WTC11 (cell line): ENCODE measurements around the gene TERT. TPM values are rescaled to one million over a fixed set of nuclear protein-coding genes. Genes with fewer than 3 reads are reported as not detected.

Experiments
- ATAC-seq: fragments of 200-7000 bp; cut with Tn5 transposase; 2 replicates; pipeline ENCODE4 v1.10.0; 2021; ENCODE audit warnings: mild to moderate bottlenecking, moderate library complexity
- CTCF ChIA-PET: fragments of 300-600 bp; sonication (Branson Sonifier 250); formaldehyde crosslinking; loops from one replicate; lab custom pipeline; 2021; ENCODE audit warnings: antibody characterized with exemption; lab: Charles Lee
- POLR2A ChIA-PET: fragments of 350-600 bp; sonication (Branson Sonifier 250); formaldehyde crosslinking; loops from one replicate; lab custom pipeline; 2021; ENCODE audit warnings: antibody characterized with exemption; lab: Charles Lee
- DNase-seq: peaks from one replicate; pipeline ENCODE4 v3.0.0; 2021; ENCODE audit warnings: low spot score
- H3K27ac Mint-ChIP-seq: 2 replicates; pipeline ENCODE4 v1.8.0; 2021; ENCODE audit warnings: mixed read lengths
- H3K27me3 Mint-ChIP-seq: 2 replicates; pipeline ENCODE4 v1.8.0; 2021; ENCODE audit warnings: low read depth, mild to moderate bottlenecking, moderate library complexity, mixed read lengths
- H3K36me3 Mint-ChIP-seq: 2 replicates; pipeline ENCODE4 v1.8.0; 2021; ENCODE audit warnings: mixed read lengths
- H3K4me1 Mint-ChIP-seq: 2 replicates; pipeline ENCODE4 v1.8.0; 2022; ENCODE audit warnings: mixed read lengths
- H3K4me3 Mint-ChIP-seq: 2 replicates; pipeline ENCODE4 v1.8.0; 2021; ENCODE audit warnings: mild to moderate bottlenecking, moderate library complexity, mixed read lengths
- H3K9me3 Mint-ChIP-seq: 2 replicates; pipeline ENCODE4 v1.8.0; 2021; ENCODE audit warnings: mixed read lengths
- ATF3 ChIP-seq: sonication (generic); formaldehyde crosslinking; conservative IDR thresholded peaks from 2 replicates; pipeline ENCODE4 v1.8.1; 2022; ENCODE audit warnings: mild to moderate bottlenecking, missing genetic modification reagents
- FOXP1 ChIP-seq: sonication (generic); formaldehyde crosslinking; IDR thresholded peaks from 2 replicates; pipeline ENCODE4 v1.8.0; 2022; ENCODE audit warnings: missing genetic modification reagents, mild to moderate bottlenecking, moderate library complexity, borderline replicate concordance
- GRHL2 ChIP-seq: fragments of 250-450 bp; sonication (Bioruptor Pico); IDR thresholded peaks from 2 replicates; pipeline ENCODE4 v1.8.0; 2022; ENCODE audit warnings: mild to moderate bottlenecking, moderate library complexity; ENCODE audit not compliant: insufficient replicate concordance, severe bottlenecking
- IRF2 ChIP-seq: sonication (generic); formaldehyde crosslinking; IDR thresholded peaks from 2 replicates; pipeline ENCODE4 v1.8.0; 2022; ENCODE audit warnings: low read depth, missing genetic modification reagents, borderline replicate concordance
- NFE2L1 ChIP-seq: sonication (generic); formaldehyde crosslinking; IDR thresholded peaks from 2 replicates; pipeline ENCODE4 v1.8.1; 2023; ENCODE audit warnings: missing genetic modification reagents
- PRRX2 ChIP-seq: fragments of 250-450 bp; sonication (Bioruptor Pico); IDR thresholded peaks from 2 replicates; pipeline ENCODE4 v1.8.0; 2021; ENCODE audit warnings: mild to moderate bottlenecking
- TCF7 ChIP-seq: sonication (generic); formaldehyde crosslinking; IDR thresholded peaks from 2 replicates; pipeline ENCODE4 v1.8.0; 2022; ENCODE audit warnings: mild to moderate bottlenecking, low read depth, missing genetic modification reagents, moderate library complexity
- TEAD4 ChIP-seq: sonication (generic); formaldehyde crosslinking; IDR thresholded peaks from 2 replicates; pipeline ENCODE4 v1.8.0; 2022; ENCODE audit warnings: mild to moderate bottlenecking, missing genetic modification reagents
- TP53 ChIP-seq: sonication (generic); formaldehyde crosslinking; IDR thresholded peaks from 2 replicates; pipeline ENCODE4 v1.8.1; 2023; ENCODE audit warnings: mild to moderate bottlenecking, missing genetic modification reagents
- ZMAT4 ChIP-seq: fragments of 250-450 bp; sonication (Bioruptor Pico); IDR thresholded peaks from 2 replicates; pipeline ENCODE4 v1.9.0; 2021; ENCODE audit warnings: mild to moderate bottlenecking
- ZNF138 ChIP-seq: sonication (generic); formaldehyde crosslinking; conservative IDR thresholded peaks from 2 replicates; pipeline ENCODE4 v1.8.1; 2022; ENCODE audit warnings: mild to moderate bottlenecking, moderate library complexity, missing genetic modification reagents
- ZNF232 ChIP-seq: sonication (generic); formaldehyde crosslinking; IDR thresholded peaks from 2 replicates; pipeline ENCODE4 v1.8.0; 2022; ENCODE audit warnings: mild to moderate bottlenecking, missing genetic modification reagents
- ZNF425 ChIP-seq: fragments of 250-450 bp; sonication (Bioruptor Pico); conservative IDR thresholded peaks from 2 replicates; pipeline ENCODE4 v1.9.0; 2021; ENCODE audit warnings: mild to moderate bottlenecking
- total RNA-seq: library from RNA; stranded (reverse); gene quantifications from 3 replicates; pipeline ENCODE4 v1.2.3, GENCODE V29; 2021
- TF ChIP-seq, protein P1 (sequence below): fragments of 200-600 bp; IDR thresholded peaks from 2 replicates; pipeline ENCODE4 v1.8.0; 2022; ENCODE audit warnings: antibody characterized with exemption
- TF ChIP-seq, protein P2 (sequence below): sonication (generic); formaldehyde crosslinking; IDR thresholded peaks from 2 replicates; pipeline ENCODE4 v1.8.1; 2022; ENCODE audit warnings: missing genetic modification reagents, borderline replicate concordance
- TF ChIP-seq, protein P3 (sequence below): fragments of 250-450 bp; sonication (Bioruptor Pico); IDR thresholded peaks from 2 replicates; pipeline ENCODE4 v1.9.0; 2021; ENCODE audit warnings: mild to moderate bottlenecking, borderline replicate concordance
- TF ChIP-seq, protein P4 (sequence below): sonication (generic); formaldehyde crosslinking; IDR thresholded peaks from 2 replicates; pipeline ENCODE4 v1.8.1; 2022; ENCODE audit warnings: low read depth, mild to moderate bottlenecking, moderate library complexity, missing genetic modification reagents, borderline replicate concordance
- TF ChIP-seq, protein P5 (sequence below): sonication (generic); formaldehyde crosslinking; IDR thresholded peaks from 2 replicates; pipeline ENCODE4 v1.8.1; 2023; ENCODE audit warnings: mild to moderate bottlenecking, missing genetic modification reagents

TERT gene
- total RNA-seq, 1 experiment from 2014 or later = 42.9 TPM

DNA sequence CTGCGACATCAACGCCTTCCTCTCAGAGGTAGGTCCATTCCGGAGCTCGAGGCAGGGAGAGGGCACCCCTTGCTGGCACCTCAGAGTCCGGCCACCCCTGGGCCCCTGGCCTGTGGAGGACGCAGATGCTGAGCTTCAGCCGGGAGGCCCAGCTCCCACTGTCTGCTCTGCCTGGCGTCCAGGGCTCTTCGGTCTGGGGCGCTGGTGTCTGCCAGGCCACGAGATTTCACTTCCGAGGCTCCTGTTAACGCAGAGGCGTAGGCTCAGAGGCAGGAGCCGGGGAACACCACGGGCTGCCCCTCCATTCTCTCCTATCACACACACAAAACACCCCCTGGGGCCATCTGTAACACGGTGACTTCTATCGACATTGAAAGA, 78.0 kb downstream of the TERT start:
- Mint-ChIP-seq H3K4me3 (no peak overlapping the region), H3K36me3 (no peaks in the 10 kb centered on the region), H3K4me1 (no peaks in the 10 kb centered on the region), H3K27me3 (no peaks in the 10 kb centered on the region; the same call in 1 of the 2 replicates), H3K9me3 (peaks cover 12% of the 10 kb centered on the region), H3K27ac (no peak overlapping the region)
- POLR2A ChIA-PET = interaction anchor here (0.5 kb wide), 1 partner anchor 989 kb away, joined by 5 read pairs; no protein-coding TSS in a partner anchor
- DNase-seq = no peak
- TF ChIP-seq TP53 (CRISPR knock-in tag) (no peak), ZNF232 (CRISPR knock-in tag) (no peak), IRF2 (CRISPR knock-in tag) (no peak), ZMAT4 (no peak)
- TF ChIP-seq, protein P1, sequence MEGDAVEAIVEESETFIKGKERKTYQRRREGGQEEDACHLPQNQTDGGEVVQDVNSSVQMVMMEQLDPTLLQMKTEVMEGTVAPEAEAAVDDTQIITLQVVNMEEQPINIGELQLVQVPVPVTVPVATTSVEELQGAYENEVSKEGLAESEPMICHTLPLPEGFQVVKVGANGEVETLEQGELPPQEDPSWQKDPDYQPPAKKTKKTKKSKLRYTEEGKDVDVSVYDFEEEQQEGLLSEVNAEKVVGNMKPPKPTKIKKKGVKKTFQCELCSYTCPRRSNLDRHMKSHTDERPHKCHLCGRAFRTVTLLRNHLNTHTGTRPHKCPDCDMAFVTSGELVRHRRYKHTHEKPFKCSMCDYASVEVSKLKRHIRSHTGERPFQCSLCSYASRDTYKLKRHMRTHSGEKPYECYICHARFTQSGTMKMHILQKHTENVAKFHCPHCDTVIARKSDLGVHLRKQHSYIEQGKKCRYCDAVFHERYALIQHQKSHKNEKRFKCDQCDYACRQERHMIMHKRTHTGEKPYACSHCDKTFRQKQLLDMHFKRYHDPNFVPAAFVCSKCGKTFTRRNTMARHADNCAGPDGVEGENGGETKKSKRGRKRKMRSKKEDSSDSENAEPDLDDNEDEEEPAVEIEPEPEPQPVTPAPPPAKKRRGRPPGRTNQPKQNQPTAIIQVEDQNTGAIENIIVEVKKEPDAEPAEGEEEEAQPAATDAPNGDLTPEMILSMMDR = no peak
- TF ChIP-seq, protein P2, sequence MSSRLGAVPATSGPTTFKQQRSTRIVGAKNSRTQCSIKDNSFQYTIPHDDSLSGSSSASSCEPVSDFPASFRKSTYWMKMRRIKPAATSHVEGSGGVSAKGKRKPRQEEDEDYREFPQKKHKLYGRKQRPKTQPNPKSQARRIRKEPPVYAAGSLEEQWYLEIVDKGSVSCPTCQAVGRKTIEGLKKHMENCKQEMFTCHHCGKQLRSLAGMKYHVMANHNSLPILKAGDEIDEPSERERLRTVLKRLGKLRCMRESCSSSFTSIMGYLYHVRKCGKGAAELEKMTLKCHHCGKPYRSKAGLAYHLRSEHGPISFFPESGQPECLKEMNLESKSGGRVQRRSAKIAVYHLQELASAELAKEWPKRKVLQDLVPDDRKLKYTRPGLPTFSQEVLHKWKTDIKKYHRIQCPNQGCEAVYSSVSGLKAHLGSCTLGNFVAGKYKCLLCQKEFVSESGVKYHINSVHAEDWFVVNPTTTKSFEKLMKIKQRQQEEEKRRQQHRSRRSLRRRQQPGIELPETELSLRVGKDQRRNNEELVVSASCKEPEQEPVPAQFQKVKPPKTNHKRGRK (CRISPR knock-in tag) = no peak
- CTCF ChIA-PET = interaction anchor here (0.9 to 2.0 kb wide), 2 partner anchors 11 to 12 kb away, joined by 4 to 8 read pairs; no protein-coding TSS in a partner anchor
- ATAC-seq = no peak

GRCh38 chr5:1216211-1216917, 78.5 kb downstream of the TERT start:
- no peak overlapping the region for H3K4me3 Mint-ChIP-seq
- ChIA-PET CTCF (interaction anchor here (0.9 to 2.0 kb wide), 3 partner anchors 11 to 49 kb away, joined by 3 to 8 read pairs (median 4); no protein-coding TSS in a partner anchor), POLR2A (no interaction called here)
- H3K9me3 Mint-ChIP-seq = peaks cover 8% of the 10 kb centered on the region
- no peaks in the 10 kb centered on the region for H3K36me3 Mint-ChIP-seq
- H3K4me1 Mint-ChIP-seq = no peaks in the 10 kb centered on the region
- H3K27me3 Mint-ChIP-seq = no peaks in the 10 kb centered on the region; the same call in 1 of the 2 replicates
- DNase-seq (peak; percentile 7), ATAC-seq (no peak)
- no peak overlapping the region for H3K27ac Mint-ChIP-seq
- no peak for TF ChIP-seq GRHL2 (CRISPR knock-in tag)
- no peak for TF ChIP-seq NFE2L1 (CRISPR knock-in tag)
- TF ChIP-seq PRRX2 (CRISPR knock-in tag) = no peak
- no peak for TF ChIP-seq FOXP1 (CRISPR knock-in tag)
- no peak for TF ChIP-seq TCF7 (CRISPR knock-in tag)
- TF ChIP-seq TEAD4 (CRISPR knock-in tag) = no peak
- no peak for TF ChIP-seq ZNF138 (CRISPR knock-in tag)
- TF ChIP-seq, protein P3, sequence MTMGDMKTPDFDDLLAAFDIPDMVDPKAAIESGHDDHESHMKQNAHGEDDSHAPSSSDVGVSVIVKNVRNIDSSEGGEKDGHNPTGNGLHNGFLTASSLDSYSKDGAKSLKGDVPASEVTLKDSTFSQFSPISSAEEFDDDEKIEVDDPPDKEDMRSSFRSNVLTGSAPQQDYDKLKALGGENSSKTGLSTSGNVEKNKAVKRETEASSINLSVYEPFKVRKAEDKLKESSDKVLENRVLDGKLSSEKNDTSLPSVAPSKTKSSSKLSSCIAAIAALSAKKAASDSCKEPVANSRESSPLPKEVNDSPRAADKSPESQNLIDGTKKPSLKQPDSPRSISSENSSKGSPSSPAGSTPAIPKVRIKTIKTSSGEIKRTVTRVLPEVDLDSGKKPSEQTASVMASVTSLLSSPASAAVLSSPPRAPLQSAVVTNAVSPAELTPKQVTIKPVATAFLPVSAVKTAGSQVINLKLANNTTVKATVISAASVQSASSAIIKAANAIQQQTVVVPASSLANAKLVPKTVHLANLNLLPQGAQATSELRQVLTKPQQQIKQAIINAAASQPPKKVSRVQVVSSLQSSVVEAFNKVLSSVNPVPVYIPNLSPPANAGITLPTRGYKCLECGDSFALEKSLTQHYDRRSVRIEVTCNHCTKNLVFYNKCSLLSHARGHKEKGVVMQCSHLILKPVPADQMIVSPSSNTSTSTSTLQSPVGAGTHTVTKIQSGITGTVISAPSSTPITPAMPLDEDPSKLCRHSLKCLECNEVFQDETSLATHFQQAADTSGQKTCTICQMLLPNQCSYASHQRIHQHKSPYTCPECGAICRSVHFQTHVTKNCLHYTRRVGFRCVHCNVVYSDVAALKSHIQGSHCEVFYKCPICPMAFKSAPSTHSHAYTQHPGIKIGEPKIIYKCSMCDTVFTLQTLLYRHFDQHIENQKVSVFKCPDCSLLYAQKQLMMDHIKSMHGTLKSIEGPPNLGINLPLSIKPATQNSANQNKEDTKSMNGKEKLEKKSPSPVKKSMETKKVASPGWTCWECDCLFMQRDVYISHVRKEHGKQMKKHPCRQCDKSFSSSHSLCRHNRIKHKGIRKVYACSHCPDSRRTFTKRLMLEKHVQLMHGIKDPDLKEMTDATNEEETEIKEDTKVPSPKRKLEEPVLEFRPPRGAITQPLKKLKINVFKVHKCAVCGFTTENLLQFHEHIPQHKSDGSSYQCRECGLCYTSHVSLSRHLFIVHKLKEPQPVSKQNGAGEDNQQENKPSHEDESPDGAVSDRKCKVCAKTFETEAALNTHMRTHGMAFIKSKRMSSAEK (CRISPR knock-in tag) = no peak
- TF ChIP-seq, protein P4, sequence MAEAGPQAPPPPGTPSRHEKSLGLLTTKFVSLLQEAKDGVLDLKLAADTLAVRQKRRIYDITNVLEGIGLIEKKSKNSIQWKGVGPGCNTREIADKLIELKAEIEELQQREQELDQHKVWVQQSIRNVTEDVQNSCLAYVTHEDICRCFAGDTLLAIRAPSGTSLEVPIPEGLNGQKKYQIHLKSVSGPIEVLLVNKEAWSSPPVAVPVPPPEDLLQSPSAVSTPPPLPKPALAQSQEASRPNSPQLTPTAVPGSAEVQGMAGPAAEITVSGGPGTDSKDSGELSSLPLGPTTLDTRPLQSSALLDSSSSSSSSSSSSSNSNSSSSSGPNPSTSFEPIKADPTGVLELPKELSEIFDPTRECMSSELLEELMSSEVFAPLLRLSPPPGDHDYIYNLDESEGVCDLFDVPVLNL (CRISPR knock-in tag) = no peak
- TF ChIP-seq ATF3 (CRISPR knock-in tag) = no peak
- TF ChIP-seq, protein P5, sequence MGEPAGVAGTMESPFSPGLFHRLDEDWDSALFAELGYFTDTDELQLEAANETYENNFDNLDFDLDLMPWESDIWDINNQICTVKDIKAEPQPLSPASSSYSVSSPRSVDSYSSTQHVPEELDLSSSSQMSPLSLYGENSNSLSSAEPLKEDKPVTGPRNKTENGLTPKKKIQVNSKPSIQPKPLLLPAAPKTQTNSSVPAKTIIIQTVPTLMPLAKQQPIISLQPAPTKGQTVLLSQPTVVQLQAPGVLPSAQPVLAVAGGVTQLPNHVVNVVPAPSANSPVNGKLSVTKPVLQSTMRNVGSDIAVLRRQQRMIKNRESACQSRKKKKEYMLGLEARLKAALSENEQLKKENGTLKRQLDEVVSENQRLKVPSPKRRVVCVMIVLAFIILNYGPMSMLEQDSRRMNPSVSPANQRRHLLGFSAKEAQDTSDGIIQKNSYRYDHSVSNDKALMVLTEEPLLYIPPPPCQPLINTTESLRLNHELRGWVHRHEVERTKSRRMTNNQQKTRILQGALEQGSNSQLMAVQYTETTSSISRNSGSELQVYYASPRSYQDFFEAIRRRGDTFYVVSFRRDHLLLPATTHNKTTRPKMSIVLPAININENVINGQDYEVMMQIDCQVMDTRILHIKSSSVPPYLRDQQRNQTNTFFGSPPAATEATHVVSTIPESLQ (CRISPR knock-in tag) = no peak
- TF ChIP-seq ZNF425 = no peak
